ENCODE results near the gene ASCC1. TPM values are rescaled to one million over a fixed set of nuclear protein-coding genes. Genes with fewer than 3 reads are reported as not detected.
A peak's percentile ranks its signal among the peaks of the same experiment; 100 is the strongest.

ASCC1 gene
- total and polyA plus RNA-seq, 2 of the 13 experiments (the other 11 are each of a cell fraction or from before 2014, with no cell fraction given), result 21.6 to 30.1 TPM

DNA sequence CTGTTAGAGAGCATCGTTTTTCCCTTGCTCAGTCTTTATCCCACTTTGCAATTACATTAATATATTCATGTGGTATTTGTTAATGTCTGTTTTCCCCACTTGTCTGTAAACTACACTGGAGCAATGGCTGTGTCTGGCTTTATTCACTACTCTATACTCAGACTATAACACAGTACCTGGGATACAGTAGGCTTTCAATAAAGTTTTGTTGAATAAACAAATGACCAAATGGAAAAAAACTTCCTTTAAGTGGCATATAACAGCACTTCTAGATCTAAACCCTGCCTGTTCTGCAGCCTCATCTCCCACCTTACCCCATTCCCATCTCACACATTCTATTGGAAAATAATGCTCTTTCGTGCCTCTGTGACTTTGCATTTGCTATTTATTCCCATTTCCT, 70.4 kb downstream of the ASCC1 start (continued):
- TF ChIP-seq, protein P1, sequence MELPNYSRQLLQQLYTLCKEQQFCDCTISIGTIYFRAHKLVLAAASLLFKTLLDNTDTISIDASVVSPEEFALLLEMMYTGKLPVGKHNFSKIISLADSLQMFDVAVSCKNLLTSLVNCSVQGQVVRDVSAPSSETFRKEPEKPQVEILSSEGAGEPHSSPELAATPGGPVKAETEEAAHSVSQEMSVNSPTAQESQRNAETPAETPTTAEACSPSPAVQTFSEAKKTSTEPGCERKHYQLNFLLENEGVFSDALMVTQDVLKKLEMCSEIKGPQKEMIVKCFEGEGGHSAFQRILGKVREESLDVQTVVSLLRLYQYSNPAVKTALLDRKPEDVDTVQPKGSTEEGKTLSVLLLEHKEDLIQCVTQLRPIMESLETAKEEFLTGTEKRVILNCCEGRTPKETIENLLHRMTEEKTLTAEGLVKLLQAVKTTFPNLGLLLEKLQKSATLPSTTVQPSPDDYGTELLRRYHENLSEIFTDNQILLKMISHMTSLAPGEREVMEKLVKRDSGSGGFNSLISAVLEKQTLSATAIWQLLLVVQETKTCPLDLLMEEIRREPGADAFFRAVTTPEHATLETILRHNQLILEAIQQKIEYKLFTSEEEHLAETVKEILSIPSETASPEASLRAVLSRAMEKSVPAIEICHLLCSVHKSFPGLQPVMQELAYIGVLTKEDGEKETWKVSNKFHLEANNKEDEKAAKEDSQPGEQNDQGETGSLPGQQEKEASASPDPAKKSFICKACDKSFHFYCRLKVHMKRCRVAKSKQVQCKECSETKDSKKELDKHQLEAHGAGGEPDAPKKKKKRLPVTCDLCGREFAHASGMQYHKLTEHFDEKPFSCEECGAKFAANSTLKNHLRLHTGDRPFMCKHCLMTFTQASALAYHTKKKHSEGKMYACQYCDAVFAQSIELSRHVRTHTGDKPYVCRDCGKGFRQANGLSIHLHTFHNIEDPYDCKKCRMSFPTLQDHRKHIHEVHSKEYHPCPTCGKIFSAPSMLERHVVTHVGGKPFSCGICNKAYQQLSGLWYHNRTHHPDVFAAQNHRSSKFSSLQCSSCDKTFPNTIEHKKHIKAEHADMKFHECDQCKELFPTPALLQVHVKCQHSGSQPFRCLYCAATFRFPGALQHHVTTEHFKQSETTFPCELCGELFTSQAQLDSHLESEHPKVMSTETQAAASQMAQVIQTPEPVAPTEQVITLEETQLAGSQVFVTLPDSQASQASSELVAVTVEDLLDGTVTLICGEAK (IDR thresholded peaks at IDR 0.05), result peak; percentile 20; the same call in 1 of the 2 replicates
- TF ChIP-seq, protein P1 (CRISPR knock-in tag; IDR thresholded peaks at IDR 0.05), result no peak; the same call in 1 of the 2 replicates
- TF ChIP-seq HNF4G (IDR thresholded peaks at IDR 0.05; ENCODE audit: borderline replicate concordance, low read depth, low read length) (no peak), HNF4G (CRISPR knock-in tag; IDR thresholded peaks at IDR 0.05; ENCODE audit: borderline replicate concordance, low read depth) (no peak), ZNF891 (CRISPR knock-in tag; IDR thresholded peaks at IDR 0.05) (no peak)
- TF ChIP-seq, protein P2, sequence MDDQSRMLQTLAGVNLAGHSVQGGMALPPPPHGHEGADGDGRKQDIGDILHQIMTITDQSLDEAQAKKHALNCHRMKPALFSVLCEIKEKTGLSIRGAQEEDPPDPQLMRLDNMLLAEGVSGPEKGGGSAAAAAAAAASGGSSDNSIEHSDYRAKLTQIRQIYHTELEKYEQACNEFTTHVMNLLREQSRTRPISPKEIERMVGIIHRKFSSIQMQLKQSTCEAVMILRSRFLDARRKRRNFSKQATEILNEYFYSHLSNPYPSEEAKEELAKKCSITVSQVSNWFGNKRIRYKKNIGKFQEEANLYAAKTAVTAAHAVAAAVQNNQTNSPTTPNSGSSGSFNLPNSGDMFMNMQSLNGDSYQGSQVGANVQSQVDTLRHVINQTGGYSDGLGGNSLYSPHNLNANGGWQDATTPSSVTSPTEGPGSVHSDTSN (CRISPR knock-in tag; IDR thresholded peaks at IDR 0.05; ENCODE audit: borderline replicate concordance), result no peak
- TF ChIP-seq, protein P3, sequence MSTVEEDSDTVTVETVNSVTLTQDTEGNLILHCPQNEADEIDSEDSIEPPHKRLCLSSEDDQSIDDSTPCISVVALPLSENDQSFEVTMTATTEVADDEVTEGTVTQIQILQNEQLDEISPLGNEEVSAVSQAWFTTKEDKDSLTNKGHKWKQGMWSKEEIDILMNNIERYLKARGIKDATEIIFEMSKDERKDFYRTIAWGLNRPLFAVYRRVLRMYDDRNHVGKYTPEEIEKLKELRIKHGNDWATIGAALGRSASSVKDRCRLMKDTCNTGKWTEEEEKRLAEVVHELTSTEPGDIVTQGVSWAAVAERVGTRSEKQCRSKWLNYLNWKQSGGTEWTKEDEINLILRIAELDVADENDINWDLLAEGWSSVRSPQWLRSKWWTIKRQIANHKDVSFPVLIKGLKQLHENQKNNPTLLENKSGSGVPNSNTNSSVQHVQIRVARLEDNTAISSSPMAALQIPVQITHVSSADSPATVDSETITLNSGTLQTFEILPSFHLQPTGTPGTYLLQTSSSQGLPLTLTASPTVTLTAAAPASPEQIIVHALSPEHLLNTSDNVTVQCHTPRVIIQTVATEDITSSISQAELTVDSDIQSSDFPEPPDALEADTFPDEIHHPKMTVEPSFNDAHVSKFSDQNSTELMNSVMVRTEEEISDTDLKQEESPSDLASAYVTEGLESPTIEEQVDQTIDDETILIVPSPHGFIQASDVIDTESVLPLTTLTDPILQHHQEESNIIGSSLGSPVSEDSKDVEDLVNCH (CRISPR knock-in tag; IDR thresholded peaks at IDR 0.05), result no peak

Measured in HepG2 (cell line).